Hematopoietic multipotent progenitor cell treated with erythropoietin and hydrocortisone succinate and interleukin-3 and kit ligand, for 8 days (in vitro differentiated cells): ENCODE measurements around the gene CBLC.

Source experiments
- DNase-seq: peaks from one replicate; pipeline ENCODE4 v3.0.0-alpha.2; 2015

CBLC gene

DNA sequence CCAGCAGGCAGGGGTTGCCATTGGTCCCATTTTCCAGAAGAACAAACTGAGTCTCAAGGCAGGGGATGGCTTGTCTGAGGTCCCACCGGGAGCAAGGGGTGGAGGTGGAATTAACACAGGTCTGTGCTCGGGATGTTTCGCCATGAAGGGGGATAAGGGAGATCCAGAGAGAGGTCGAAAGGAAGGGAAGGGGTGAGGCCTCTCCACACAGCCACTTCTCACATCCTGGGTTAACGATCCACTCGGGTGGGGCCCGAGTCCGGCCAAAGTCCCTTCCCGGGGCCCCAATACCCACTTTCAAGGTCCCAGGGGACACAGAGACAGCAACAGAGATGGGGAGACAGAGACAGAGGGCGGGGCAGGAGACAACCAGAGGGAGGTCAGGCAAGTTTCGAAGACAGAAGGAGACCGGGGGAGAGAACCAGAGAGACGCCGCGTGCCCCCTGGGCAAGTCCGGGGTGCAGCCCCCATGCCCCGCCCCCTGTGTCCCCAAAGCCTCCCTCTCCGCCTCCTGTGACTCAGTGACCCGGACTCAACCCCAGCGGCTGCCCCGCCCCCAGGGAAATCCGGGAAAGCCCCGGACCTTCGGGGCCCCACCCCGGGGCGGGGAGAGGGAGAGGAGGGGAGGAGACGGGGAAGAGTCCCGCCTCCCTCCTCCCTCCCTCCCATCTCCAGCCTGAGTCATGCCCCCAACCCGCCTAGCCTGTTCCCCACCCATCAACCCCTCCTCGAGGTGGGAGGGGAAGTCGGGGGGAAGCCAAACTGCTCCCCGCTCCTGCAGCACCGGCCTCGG, 30.5 kb upstream of the CBLC start:
- DNase-seq = peak; percentile 78

DNA sequence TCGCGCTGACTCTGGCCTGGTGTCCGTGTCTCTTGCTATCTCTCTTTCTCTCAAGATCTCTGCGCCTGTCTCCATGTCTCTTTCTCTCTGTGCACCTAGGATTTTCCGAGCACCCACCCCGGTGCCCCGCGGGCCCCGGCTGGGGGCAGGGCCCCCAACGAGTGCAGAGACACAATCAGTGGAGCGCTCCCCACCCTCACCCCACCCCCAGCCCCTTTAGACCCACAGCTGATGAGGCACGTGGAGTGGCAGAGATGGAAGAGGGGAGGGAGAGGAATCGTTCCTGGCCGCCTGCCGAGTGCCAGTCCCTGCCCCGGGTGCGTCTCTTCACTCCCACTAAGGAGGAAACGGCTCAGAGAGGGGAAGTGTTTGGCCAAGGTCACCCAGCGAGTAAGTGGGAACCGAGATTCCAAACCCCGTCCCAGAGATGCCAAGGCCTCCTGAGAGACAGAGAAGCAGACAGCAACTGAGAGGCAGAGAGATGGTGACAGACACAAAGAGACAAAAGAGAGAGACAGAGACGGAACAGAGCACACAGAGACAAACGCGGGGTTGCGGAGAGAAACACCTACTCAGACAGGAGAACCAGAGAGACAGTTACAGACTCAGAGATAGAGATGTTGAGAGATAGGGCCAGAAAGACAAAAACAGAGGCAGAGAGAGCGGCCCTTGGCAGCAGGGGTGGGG, 29.8 kb upstream of the CBLC start:
- DNase-seq = peak; percentile 47

- no peak for DNase-seq
Measured at GRCh38 chr19:44748426-44749254, 29.1 kb upstream of the CBLC start, which contains the start of gene BCL3. TSS of gene BCL3 (plus strand) at chr19:44748708. CDS start at chr19:44748791, 83 bp downstream.

DNA sequence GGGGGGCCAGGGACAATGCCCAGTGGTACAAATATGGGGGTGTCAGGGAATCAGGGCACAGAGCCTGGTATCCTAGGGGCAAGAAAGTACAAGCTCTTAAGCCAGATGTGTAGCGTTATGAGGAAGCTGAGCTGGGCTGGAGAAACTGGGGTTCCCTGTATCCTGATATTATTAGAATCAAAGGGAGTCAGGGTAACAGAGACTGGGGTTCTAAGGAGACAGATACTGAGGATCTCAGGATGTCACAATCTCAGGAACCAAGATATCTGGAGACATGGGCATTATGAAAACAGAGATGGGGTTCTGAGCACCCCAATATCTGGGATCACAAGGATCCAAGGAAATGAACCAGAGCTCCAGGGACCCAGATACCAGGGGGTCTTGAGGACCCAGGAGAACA, 28.4 kb upstream of the CBLC start:
- no peak for DNase-seq

GRCh38 chr19:44749994-44750393, 27.7 kb upstream of the CBLC start:
- no peak for DNase-seq

DNA sequence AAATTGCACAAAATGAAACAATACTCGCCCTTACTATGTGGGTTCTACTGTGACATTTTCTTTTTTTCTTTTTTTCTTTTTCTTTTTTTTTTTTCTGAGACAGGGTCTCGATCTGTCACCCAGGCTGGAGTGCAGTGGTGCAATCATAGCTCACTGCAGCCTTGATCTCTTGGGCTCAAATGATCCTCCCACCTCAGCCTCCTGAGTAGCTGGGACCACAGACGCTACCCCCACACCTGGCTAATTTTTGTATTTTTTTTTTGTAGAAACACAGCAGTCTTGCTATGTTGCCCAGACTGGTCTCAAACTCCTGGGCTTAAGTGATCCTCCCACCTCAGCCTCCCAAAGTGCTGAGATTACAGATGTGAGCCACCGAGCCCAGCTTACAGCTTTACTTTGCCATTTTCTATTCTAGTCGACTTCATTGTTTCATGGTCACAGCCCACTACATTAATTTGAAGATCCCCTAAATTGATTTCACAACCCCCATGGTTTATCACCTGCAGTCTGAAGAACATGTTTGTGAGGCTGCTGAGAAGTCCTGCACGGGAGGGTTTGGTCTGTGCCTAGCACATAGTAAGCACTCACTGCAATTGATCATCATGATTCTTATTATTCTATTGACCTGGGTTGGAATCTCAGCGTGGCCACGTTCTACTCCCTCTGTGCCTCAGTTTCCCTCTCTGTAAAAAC, 25.4 kb upstream of the CBLC start:
- no peak for DNase-seq

DNA sequence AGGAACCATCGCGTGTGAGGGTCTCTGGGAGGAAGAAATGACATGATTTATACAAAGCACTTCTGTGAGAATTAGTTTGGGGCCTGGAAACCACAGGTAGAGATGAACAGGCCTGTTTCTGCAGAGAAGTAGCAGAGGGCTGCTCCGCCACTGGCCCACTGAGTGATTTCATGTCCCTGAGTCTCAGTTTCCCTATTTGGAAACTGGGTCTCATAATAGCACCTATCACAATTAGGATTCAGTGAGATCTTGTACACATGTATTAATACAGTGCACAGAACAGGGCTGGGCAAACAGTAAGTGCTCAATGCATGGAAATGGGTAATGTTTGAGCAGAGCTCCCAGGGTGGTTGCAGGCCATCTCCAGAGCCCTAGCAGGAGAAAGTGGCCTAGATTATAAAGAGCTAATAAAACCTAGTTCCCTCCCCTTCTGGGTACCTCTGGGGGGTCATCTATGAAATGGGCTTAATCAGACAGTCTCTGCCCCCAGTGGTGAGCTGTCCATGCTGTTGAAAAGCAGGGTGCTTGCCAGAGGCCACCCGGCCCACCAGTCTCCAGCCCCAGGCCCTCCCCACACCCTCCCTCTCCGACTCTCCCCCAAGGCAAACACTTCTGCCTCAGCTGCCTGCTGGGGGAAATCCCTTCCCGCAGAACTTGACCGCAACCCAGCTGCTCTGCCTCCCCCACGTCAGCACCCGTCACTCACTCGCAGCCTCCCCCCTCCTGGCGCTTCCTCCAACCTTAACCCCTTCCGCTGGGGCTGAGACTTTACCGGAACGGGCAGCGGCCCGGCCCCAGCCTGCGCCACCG, 24.7 kb upstream of the CBLC start:
- DNase-seq = peak; percentile 80

DNA sequence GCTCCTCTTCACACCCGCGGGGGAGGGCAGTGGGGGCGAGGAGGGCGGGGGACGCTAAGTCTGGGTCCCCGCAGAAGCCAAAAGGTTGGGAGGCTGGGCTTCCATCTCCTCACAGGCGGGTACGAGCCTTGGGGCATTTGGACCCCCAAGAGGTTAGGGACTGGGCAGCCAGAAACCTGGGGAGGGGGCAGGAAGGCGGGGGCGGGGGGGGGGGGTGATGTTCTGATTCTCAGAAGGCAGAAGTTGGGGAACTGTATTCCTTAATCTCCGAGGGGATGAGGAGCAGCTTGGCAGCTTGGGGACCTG, 24.1 kb upstream of the CBLC start:
- DNase-seq = no peak

DNA sequence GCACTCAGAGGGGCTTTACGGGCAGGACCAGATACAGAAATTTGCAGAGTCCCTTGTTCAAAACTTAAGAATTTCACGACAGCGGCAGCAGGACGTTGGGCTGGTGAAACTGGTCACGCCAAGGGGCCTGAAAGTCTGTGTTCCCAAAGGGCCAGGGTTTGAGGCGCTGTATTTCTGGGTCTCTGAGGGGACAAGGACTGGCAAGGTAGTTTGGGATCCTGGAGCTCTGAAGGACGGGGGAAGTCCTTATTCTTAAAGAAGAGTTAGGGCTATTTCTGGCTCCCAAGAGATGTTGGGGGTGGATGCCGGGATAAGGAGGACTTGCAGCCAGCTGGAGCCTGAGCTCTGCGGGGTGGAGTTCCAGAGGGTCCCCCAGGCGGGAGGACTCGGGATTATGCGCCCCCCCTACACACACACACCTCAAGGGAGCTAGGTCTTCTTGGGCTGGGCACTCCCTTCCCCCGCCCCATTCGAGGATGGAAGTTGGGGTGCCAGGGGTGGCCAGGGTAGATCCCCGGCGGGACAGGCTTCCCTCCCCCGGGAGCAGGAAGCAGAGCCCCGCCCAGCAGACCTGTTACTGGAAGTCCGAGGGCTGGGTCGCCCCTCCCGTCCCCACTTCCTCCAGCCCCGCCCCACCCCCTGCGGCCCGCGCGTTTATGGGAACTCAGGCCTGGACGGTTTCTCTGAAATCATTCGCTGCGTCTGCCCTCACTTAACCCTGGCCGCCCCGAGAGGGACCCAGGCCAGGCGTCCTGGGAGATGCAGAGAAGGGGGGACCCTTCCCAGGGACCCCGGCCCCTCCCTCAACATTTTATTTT, 23.5 kb upstream of the CBLC start:
- peak; percentile 62 for DNase-seq

DNA sequence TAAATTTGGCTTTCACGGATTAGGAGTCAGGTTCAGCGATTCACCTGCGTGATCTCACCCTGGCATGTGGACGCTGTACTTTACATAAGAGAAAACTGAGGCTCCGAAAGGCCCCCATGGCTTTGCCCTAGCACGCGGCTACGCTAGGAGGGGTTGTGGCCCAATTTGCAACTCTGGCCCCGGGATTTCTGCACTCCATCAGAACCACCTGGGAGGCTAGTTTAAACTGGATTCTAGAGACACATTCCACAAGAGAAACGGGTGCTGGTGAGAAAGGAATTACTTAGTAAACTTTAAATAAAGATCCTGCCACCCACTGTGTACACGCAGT, 23.0 kb upstream of the CBLC start:
- no peak for DNase-seq

DNA sequence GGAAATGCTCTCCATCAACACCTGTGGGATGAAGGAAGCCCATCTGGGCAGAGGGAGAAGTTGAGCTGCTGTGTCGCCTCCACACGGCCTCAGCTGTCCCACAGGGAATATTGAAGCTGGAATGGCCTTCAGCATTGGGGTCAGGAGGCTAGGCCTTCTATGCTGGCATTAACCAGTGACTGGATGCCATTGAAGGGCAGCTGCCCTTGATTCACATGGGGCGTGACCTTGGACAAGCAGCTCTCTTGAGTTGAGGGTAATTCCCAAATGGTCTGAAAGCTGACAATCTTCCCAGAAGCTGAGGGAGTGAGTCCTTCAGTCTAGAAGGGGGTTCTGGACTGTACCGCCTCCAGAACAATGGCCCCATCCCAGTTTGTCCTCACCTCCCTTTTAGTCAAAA, 22.5 kb upstream of the CBLC start:
- no peak for DNase-seq

DNA sequence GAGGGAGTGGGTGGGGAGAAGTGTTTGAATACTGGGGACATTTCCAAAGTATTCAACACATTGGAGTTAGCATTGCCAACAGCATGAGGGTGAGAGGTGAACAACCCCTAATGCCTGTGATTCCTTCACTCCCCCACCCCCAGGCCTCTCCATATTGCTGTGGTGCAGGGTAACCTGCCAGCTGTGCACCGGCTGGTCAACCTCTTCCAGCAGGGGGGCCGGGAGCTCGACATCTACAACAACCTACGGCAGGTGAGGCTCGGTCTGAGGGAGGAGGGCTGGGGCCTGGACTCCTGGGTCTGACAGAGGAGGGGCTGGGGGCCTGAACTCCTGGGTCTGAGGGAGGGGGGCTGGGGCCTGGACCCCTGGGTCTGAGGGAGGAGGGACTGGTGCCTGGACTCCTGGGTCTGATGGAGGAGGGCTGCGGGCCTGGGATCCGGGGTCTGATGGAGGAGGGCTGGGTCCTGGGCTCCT, 21.6 kb upstream of the CBLC start:
- no peak for DNase-seq

- DNase-seq = no peak
Measured at GRCh38 chr19:44757057-44757734, 20.5 kb upstream of the CBLC start.

DNA sequence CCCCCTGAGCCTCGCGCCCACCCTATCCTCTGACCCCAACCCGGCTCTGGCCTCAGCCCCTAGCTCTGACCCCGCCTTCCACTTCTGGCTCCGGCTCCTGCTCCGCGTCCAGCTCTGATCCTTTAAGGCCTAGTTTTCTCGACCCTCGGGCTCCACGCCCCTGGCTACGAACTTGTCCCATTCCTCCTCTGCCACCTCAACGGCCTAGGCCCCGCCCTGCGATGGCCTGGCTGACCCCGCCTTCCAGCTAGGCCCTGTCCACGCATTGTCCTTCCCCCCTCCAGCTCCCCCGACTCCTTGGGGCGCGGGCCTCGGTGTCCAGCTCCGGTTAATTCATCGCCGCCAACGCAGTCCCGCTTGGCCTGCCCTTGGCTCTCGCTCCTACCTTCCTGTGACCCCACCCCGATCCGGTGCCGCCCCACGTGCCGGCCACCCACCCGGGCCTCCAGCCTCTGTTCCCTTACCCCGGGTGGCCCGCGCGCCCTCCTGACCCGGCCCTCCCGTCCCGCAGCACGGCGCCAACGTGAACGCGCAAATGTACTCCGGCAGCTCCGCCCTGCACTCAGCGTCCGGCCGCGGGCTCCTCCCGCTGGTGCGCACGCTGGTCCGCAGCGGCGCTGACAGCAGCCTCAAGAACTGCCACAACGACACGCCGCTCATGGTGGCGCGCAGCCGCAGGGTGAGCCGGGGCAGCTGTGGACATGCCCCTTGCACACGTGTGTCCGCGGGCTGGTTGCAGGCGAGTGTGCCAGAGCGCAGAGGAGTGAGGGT, 19.8 kb upstream of the CBLC start:
- no peak for DNase-seq

DNA sequence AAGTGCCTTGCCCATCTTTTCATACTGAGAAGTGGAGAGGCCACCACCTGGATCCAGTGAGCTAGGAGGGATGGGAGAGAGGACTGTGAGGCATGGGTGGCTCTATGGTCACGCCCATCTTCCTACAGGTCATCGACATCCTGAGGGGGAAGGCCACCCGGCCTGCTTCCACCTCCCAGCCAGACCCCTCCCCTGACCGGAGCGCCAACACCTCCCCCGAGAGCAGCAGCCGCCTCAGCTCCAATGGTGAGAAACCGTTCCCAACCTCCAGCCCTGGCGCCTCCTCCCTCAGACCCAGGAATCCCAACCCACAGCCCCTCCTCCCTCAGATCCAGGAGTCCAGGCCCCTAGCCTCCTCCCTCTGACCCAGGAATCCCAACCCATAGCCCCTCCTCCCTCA, 19.1 kb upstream of the CBLC start:
- DNase-seq = no peak

DNA sequence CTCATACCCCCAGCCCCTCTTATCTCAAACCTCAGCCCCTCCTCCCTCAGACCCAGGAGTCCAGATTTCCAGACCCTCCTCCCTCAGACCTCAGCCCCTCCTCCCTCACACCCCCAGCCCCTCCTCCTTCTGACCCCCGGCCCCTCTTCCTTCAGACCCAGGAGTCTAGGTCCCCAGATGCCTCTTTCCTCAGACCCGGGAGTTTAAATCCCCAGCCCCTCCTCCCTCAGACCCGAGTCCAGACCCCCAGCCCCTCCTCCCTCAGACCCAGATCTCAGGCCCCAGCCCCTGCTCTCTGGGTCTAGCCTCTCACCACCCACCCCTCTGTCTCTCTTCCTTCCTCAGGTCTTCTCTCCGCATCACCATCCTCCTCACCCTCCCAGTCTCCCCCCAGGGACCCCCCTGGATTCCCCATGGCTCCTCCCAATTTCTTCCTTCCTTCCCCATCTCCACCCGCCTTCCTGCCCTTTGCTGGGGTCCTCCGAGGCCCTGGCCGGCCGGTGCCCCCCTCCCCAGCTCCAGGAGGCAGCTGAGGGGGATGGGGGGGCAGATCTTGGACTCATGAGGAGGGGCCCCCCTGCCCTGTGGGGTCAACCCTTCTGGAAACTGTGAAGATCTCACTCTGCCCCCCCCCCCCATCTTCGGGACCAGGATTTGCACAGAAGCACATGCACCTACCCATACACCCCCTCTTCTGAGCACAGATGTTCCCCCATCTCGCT, 18.4 kb upstream of the CBLC start:
- no peak for DNase-seq

DNA sequence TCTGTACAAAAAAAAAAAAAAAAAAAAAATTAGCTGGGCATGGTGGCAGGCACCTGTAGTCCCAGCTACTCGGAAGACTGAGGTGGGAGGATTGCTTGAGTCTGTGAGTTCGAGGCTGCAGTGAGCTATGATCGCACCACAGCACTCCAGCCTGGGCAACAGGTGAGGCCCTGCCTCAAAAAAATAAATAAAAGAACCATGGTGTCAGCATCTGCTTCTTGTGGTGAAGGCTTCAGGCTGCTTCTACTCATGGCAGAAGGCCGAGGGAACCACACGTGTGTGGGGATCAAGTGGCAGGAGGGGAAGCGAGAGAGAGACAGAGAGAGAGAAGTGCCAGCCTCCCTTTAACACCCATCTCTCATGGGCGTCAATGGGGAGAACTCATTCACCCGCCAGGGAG, 15.7 kb upstream of the CBLC start:
- no peak for DNase-seq

GRCh38 chr19:44765033-44765948, 12.4 kb upstream of the CBLC start:
- DNase-seq = no peak
